Activated CD8-positive, alpha-beta memory T cell treated with anti-CD3 and anti-CD28 coated beads for 4 hours (primary cell): ENCODE results near the gene APPBP2.
"Not testable (repeated sequence)": the region's sequence is repeated elsewhere in the genome, so short reads cannot be mapped to it uniquely, and the experiment has no call there.

ENCODE experiments used
- DNase-seq, 2 donors: peaks; one replicate each; pipeline ENCODE4 v3.0.0-alpha.2; 2020; ENCODE audit warnings: low read depth in 2 of 2

The APPBP2 gene

GRCh38 chr17:60495260-60495659 is 30.8 kb downstream of the APPBP2 start:
- no peak for DNase-seq

DNA sequence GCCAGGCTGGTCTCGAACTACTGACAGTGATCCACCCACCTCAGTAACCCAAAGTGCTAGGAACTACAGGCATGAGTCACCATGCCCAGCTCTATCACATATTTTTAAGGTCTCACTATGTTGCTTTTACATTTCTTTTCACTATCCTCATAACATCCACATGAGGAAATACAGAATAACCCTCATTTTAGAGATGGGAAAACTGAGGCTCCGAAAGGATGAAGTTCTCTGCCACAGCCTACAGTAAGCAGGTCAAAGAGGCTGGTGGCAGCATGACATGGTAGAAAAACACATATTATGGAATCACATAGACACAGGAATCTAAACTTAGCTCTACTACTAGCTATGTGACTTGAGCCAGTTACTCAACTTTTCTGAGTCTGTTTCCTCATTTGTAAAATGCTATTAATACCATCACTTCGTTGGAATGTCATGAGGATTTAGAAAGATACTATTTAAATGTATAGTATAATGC is 32.2 kb downstream of the APPBP2 start:
- no peak for DNase-seq

- no peak for DNase-seq
These were observed 34.3 kb downstream of the APPBP2 start for GRCh38 chr17:60491771-60492170.

DNA sequence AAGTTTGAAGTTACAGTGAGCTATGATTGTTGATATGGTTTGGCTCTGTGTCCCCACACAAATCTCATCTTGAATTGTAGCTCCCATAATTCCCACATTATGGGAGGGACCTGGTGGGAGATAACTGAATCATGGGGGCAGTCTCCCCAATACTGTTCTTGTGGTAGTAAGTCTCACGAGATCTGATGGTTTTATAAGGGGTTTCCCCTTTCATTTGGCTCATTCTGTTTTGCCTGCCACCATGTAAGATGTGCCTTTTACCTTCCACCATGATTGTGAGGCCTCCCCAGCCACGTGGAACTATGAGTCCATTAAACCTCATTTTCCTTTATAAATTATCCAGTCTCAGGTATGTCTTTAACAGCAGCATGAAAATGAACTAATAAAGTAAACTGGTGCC is 35.4 kb downstream of the APPBP2 start:
- DNase-seq, result not testable (repeated sequence)

DNA sequence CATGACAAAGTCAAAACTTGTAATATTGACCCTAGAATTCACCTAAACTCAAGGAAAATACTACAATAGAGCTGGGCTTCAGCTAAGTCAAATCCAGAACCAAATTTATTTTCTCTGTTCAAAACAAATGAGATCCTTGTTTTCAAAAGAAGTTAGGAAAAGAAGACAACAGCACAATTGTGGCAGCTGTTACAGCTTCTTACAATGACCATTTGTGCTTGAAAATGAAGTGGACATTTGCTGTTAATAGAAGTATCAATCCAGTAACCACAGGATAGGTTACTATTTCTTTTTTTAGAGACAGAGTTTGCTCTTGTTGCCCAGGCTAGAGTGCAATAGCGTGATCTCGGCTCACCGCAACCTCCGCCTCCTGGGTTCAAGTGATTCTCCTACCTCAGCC is 44.4 kb downstream of the APPBP2 start:
- DNase-seq, result no peak

- no peak for DNase-seq
These were observed 52.3 kb downstream of the APPBP2 start for GRCh38 chr17:60473788-60474187.

- no peak for DNase-seq
These were observed 53.6 kb downstream of the APPBP2 start for GRCh38 chr17:60472449-60472848.

GRCh38 chr17:60471451-60471850 is 54.6 kb downstream of the APPBP2 start:
- no peak for DNase-seq

DNA sequence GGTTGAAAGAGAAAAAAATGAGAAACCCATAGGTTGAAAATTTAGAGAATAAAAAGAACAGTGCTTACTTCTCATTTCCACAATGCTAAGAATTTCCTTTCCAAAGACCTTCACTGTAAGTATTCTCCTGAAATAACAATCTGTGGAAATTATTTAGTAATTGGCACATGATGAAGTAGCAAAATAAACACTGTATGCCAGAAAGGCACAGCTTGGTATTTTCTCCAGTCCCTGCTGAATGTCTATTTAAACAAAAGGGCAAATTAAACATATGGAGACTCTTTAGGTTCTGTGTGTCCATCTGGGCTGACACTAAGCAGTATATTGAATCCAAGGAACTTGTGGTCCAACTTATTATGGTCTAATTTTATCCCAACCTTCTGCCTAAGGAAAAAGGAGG is 57.7 kb downstream of the APPBP2 start:
- DNase-seq, result no peak

GRCh38 chr17:60464343-60464742 is 61.7 kb downstream of the APPBP2 start:
- no peak for DNase-seq

GRCh38 chr17:60463157-60463835 is 62.7 kb downstream of the APPBP2 start:
- DNase-seq, result no peak

- DNase-seq, result no peak
These were observed 64.5 kb downstream of the APPBP2 start for GRCh38 chr17:60461584-60461983.

DNA sequence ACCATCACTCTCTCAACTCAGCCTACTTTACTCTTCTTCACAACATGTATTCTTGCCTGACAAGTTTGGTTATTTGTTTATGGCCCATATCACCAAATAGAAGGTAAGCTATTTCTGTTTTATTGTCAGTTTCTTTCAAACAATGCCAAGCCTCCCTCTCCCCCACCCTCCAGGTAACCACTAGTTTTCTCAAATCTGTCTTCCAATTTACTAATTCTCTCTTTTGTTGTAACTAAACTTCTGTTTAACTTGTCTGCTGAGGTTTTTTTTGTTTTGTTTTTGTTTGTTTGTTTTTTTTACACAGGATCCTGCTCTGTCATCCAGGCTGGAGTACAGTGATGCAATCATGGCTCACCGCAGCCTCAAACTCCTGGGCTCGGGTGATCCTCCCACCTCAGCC is 68.9 kb downstream of the APPBP2 start:
- DNase-seq, result no peak

- DNase-seq, result no peak
These were observed 70.7 kb downstream of the APPBP2 start for GRCh38 chr17:60455378-60455777.

DNA sequence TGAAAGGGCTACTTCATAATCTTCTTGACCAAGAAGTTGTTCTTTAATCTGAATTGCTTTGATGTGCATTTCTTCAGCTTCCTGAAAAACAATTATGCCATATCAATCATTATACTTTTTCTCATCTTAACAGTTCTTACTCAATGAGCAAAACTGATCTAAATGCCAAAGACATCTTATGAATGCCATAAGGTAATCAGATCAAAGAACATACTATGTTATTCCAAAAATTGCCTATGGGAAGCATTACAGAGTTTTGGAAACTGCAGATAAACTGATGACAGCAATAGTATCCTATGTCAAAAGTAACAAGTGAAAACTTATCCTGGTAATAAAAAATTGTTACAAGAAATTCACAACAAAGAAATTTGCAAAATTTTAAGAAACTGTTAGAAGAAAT is 74.1 kb downstream of the APPBP2 start:
- DNase-seq, result no peak

GRCh38 chr17:60451071-60451470 is 75.0 kb downstream of the APPBP2 start:
- no peak for DNase-seq

DNA sequence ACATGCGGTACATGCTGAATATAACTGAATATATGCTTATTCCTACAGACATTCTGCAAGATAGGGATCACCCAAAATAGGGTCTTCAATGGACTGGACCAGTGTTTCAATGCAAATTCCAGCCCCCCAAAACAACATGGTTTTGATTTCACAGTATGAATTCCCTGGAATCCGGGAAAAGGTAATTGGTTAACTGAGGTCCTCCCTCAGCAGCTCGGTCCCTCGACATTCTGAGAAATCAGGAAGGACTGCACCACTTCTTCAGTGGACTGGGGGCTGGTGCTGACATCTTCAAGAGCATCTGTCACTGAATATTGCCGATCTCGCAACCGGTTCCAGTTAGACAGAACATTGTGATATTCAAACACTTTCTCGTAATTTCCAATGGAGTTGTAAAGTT is 78.7 kb downstream of the APPBP2 start:
- DNase-seq, result no peak

GRCh38 chr17:60445144-60445543 is 80.9 kb downstream of the APPBP2 start:
- DNase-seq, result no peak

DNA sequence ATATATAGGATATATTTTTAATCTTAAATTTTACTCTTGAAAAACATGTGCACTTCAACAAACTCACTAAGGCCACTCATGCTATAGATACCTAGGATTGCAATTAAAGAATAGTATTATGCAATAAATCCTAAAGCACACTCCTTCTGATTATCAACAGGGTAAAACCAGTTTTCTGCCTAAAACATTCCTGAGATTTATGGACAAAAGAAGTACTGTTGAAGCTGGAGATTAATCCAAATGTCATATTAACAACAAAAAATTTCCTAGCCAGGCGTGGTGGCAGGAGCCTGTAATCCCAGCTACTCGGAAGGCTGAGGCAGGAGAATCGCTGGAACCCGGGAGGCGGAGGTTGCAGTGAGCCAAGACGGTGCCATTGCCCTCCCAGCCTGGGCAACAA is 82.3 kb downstream of the APPBP2 start:
- no peak for DNase-seq

DNA sequence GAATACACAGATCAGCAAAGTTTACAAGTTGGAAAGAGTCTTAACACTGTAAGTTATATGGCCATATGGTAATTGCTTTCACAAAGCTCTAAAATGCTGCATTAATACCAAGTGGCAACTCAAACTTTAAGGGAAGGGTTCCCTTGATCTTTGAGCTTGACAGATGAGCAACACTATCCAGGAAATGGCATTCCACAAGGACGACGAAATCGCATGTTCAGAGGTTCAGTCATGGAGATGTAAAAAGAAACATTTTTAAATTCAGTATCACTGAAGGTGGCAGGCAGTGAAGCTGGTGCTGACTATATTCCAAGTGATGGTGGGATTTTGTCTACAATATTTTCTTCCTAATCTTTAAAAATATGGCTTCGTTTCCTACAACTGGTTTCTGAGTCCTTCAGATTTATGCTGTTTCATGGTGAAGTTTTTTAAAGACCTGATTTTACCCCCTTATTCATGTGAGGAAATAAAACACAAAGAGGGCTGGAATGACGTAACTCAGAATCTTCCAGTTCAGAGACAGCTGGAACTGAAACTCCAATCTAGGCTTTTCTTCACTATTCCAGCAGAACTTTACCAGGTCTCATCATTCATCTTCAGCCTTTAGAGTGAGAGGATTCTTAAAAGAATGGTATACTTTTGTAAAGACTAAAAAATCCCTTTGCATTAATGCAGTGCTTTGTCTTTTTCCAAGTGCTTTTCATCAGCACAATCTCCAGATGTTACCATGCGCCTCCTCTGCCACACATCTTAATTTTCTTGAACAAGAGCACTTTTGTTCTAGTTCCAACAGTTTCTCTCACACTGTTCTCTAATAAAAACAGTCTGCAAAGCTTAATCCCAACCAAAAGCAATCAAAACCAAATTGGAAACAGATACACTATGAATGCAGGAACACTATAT is 83.5 kb downstream of the APPBP2 start:
- no peak for DNase-seq

DNA sequence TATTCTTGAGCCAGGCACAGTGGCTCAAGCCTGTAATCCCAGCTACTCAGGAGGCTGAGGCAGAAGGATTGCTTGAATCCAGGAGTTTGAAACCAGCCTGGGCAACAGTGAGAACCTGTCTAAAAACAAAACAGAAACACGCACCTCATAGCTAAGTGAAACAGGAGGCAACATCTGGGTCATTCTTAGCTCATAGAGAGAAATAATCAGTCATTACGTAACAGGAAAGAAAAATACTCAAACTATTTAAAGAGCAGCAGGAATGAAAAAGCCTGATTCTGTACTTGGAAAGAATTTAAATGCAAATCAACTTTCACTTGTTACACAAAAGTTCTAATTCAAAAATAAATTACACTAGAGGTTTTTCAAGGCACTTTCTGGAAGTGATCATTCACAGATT is 86.5 kb downstream of the APPBP2 start:
- DNase-seq, result no peak

- DNase-seq, result no peak
These were observed 89.4 kb downstream of the APPBP2 start for GRCh38 chr17:60436676-60437075.
